Prostate gland (tissue), 2 donors: ENCODE results near the gene PPP1R14C.

ENCODE experiments used
- POLR2A ChIP-seq: fragments of 450-650 bp; IDR thresholded peaks from one replicate; pipeline ENCODE4 v1.6.1; 2016; ENCODE audit warnings: antibody characterized with exemption, mild to moderate bottlenecking
- POLR2AphosphoS5 ChIP-seq: sonication (generic); formaldehyde crosslinking; IDR thresholded peaks from one replicate; pipeline ENCODE4 v1.6.1; 2017; ENCODE audit warnings: antibody characterized with exemption
- TF ChIP-seq, protein P1 (sequence below), 4 experiments: fragments of 200-600 bp in 2 of 4; fragments of 450-650 bp in 2 of 4; sonication (generic) in 2 of 4; IDR thresholded peaks; 1 replicate in 3 of 4; 2 replicates in 1 of 4; pipeline ENCODE4 v1.5.1; 2016 to 2019; ENCODE audit warnings: antibody characterized with exemption in 4 of 4, mild to moderate bottlenecking in 2 of 4, moderate library complexity in 2 of 4

GRCh38 chr6:150245148-150245935, 102.5 kb downstream of the PPP1R14C start:
- TF ChIP-seq, protein P1, sequence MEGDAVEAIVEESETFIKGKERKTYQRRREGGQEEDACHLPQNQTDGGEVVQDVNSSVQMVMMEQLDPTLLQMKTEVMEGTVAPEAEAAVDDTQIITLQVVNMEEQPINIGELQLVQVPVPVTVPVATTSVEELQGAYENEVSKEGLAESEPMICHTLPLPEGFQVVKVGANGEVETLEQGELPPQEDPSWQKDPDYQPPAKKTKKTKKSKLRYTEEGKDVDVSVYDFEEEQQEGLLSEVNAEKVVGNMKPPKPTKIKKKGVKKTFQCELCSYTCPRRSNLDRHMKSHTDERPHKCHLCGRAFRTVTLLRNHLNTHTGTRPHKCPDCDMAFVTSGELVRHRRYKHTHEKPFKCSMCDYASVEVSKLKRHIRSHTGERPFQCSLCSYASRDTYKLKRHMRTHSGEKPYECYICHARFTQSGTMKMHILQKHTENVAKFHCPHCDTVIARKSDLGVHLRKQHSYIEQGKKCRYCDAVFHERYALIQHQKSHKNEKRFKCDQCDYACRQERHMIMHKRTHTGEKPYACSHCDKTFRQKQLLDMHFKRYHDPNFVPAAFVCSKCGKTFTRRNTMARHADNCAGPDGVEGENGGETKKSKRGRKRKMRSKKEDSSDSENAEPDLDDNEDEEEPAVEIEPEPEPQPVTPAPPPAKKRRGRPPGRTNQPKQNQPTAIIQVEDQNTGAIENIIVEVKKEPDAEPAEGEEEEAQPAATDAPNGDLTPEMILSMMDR (IDR thresholded peaks at IDR 0.05): no peak
- TF ChIP-seq POLR2AphosphoS5 (no peak), POLR2A (no peak)
